Ammon's horn (tissue), 1 donor: Measurements from ENCODE around the gene PRM3.

Source experiments
- DNase-seq: peaks from one replicate; pipeline ENCODE4 v3.0.0-alpha.2; 2016; ENCODE audit warnings: low spot score

The PRM3 gene

DNA sequence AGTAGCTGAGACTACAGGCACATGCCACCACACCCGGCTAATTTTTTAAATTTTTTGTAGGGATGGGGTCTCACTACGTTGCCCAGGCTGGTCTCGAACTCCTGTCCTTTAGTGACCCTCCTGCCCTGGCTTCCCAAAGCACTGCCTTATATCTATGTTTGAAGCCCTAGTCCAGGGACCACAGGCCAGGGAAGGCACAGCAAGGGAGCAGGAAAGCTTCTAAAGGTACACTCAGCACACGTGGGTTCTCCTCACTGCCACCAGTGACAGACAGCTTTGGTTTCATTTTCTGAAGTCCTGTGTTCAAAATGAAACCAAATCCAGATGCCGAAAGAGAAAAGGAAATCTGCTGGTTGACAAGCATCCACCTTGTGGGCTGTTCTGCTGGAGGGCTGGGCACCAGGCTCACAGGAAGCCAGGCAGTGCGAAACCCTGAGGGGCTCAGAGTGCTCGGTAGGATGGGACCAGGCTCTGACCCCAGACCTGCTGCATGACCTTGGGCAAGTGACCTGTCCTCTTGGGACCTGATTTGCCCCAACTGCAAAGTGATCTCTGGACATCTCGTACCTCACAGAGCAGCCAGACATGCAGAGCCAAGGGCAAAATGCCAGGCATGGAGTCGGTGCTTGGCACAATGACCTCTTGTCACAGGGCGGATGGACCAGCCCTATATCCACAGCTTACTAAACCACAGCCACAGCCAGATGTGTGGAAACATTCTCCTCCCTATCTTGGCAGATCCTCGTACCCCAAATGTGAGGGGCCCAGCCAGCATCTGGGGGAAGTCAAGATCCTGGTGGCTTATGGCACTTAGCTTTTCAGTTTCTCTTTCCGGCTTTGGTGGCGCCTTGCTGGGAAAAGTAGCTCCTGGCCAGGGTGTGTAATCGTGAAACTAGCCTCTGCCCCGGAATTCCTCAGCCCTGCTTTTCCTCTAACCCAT is 14.6 kb downstream of the PRM3 start:
- DNase-seq = peak; percentile 86

- peak; percentile 90 for DNase-seq
Observed at GRCh38 chr16:11257131-11257938, 16.1 kb downstream of the PRM3 start.

DNA sequence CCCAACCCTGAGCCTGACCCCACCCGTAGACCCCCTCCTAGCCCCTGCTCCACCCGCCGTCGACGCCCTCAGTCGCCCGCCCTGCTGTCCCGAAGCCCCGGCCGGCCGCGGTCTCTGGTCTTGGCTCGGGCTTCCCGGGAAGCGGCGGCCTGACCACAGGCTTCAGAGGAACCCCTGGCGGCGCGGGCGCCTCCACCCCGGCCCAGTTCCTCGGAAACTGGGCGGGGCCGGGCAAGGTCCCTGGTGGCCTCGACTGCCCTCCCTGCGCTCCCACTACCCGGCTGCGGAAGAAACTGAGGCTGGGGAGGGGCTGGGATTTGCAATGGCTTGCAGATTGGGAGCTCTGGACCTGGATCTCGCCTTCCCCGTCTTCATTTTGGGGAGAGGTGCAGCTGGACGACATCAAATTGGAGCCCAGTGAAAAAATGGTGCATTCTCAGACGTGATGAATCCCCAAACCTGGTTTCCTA is 16.7 kb downstream of the PRM3 start:
- no peak for DNase-seq

DNA sequence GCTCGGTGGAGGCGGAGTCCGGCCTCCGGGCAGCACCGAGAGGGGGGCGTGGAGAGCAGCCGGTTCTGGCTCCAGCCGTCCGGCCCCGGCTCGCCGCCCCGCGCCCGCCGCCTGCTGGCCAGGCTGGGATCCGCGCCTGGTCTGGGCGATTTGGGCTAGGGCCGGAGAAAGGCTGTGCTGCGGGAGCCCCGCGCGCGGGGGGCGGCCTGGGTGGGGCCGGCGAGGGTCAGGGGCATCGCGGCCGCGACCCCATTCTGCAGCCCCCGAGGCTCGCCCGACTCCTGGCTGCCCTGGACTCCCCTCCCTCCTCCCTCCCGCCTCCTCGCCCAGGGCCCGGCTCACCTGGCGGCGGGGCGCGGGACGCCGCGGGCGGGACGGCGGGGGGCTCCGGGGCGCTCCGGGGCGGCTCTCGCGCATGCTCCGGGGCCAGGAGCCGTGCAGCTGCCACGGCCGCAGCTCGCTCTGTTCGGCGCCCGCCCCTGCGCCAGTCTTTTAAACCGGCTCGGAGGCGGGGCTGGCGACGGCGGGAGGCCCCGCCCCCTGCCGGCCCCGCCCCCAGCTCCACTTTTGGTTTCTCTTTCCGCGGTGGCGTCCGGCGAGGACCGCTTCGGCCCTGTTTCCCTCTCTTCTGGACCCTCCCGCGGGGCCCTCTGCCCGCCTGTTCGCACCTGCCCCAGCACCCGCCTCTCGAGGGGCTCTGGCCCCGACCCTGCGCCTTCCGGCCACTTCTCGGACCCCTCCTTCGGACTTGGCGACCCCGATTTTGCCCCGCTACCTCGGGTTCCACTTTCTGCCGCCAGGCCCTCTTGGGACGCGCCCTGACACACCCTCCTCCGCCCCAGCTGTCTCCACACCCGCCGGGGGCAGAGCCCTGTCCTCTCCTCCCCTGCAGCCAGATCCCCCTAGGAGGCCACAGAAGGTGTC is 17.4 kb downstream of the PRM3 start, which contains the start of gene SOCS1:
Gene SOCS1, minus strand, starts transcription at position 468 of the 924 bp plus-strand sequence. CDS start 726 bp downstream, outside the sequence.
- peak; percentile 83 for DNase-seq

- DNase-seq = peak; percentile 13
Observed at GRCh38 chr16:11254913-11255736, 18.3 kb downstream of the PRM3 start.

- DNase-seq = no peak
Observed at GRCh38 chr16:11253995-11254912, 19.2 kb downstream of the PRM3 start.

GRCh38 chr16:11253009-11253994 is 20.1 kb downstream of the PRM3 start:
- DNase-seq = no peak

DNA sequence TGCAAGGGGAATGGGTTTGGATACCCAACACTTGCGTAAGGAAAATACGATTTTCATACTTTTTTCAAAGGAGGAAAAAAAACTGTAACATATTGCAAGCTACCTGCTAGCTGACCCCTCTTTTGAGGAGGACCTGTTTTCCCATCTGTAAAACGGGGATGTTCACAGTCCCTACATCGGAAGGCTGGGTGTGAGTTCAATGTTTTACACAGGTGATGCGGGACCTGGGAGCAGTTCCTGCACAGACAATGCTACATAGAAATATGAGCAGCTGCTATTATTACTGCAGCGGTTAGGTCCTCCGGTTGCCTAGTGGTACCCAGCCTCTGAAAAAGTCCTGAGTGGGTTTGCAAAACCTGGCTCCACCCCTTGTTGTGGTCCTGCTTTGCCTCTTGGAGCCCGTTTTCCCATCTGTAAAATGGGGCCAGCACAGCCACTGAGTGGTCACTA is 20.9 kb downstream of the PRM3 start:
- DNase-seq = no peak

GRCh38 chr16:11251525-11252481 is 21.6 kb downstream of the PRM3 start:
- peak; percentile 41 for DNase-seq

DNA sequence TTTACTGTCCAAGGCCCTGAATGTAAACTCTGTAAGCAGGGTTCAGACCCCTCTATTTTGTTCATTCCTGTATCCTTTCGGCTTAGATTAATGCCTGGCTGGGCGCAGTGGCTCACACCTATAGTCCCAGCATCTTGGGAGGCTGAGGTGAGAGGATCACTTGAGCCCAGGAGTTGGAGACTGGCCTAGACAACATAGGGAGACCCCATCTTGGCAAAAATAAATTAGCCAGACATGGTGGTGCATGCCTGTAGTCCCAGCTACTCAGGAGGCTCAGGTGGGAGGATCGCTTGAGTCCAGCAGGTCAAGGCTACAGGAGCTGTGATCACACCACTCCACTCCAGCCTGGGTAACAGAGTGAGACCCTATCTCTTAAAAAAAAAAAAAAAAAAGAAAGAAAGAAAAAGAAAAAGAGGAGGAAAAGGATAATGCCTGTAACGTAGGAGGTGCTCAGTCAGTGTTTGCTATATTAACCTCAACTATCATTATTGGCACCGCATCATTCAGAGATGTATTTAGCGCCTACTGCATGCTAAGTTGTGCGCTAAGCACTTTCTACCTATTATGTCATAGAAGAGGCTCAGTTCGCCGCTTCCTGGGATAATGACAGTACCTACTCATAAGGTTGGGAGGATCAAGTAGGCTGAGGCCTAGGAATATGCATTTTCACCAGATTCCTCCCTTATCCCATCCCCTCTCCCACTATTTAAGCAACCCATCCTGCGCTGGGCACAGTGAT is 22.5 kb downstream of the PRM3 start:
- DNase-seq = no peak

DNA sequence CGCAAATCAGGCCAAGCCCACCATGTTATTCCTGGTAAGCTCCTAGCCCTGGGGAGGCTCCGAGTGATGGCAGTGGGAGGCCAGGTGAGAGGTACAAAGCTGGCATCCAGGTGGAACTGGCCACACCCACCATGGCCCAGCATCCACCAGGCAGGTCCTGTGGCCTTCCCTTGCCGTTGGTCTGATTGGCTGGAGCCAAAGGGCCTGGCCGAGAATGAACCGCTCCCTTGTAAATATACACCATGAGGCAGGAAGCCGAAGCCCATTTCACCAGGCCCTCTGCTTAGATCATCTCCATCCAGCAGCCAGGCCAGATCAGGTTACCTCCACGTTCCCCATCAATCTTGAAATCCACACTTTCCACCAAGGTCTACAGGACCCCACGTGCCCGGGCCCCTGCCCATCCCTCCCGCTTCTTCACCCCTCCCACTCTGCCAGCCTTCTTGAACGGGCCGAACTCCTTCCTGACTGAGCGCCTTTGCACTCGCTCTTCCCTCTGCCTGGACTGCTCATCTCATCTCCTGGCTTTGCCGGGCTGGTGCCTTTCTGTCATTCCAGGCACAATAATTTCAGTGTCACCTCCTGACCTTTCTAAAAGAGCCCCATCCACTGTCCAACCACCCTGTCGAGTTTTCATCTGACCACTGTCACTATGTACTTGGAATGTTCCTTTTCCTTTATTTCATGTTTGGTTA is 23.2 kb downstream of the PRM3 start:
- DNase-seq = no peak

- DNase-seq = no peak
Observed at GRCh38 chr16:11249233-11250061, 24.0 kb downstream of the PRM3 start.

DNA sequence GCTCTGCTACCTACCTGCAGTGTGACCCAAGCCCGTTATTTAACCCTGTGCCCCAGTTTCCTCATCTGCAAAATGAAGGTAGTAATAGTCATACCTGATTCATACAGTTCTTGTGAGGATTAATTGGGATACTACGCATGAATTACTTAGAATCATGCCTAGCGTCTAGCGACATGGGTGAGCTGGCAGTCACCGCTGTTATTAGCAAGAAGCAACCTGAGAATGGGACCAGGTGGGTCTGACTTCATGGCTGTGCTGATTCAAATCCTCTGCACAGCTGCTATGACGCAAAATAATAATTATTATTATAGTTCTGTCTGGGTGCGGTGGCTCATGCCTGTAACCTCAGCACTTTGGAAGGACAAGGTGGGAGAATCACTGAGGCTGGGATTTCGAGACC is 25.3 kb downstream of the PRM3 start:
- no peak for DNase-seq

DNA sequence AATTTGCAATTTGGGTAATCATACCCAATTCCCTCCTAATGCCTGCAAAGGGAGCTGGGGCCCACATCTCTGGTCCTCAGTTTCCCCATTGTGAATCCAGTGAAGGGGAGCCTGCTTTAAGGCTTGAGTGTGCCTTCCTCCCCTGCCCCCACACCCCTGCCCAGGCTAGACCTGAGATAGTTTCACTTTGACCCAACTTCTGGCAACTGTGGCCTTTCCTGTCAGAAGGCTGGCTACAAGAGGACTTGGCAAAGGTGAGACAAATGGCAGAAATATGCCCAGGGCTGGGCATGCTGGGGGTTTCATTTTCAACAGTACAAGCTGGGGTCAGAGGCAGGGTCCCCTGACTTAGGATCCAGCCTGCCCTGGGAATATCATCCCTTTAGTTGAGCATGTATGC is 27.4 kb downstream of the PRM3 start:
- DNase-seq = no peak

DNA sequence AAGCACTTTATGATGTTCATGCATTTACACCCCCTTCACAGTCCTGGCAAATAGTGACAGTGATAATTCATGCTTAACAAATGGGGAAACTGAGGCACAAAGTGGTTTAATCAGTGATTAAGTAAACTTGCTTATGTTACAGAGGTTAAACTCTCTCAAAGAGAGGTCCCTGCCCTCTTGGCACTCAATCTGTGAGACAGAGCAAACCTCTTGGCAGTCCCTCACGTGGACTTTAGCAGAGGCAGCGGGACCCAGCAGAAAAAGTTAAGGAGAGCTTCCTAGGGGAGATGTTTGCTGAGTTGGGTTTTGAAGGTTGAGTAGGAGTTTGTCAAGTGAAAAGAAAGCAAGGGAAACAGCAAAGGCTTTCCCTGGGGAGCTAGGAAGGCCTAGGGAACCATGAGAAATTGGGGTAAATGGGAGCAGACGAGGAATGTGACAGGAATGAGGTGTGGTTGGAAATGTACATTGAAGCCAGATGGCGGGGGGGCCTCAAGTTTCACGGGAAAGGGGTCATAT is 28.1 kb downstream of the PRM3 start:
- DNase-seq = no peak
